DMS79 (cell line): Measurements from ENCODE around the gene CAPZB.

ENCODE experiments used
- DNase-seq: peaks from one replicate; lab custom pipeline; 2025; lab: John Stamatoyannopoulos, UW

Gene CAPZB

GRCh38 chr1:19328486-19328885 is 156.9 kb downstream of the CAPZB start:
- DNase-seq: no peak

- no peak for DNase-seq
Measured at GRCh38 chr1:19327736-19328135, 157.6 kb downstream of the CAPZB start.

- DNase-seq: no peak
Measured at GRCh38 chr1:19327301-19327700, 158.0 kb downstream of the CAPZB start.

GRCh38 chr1:19326748-19327065 is 158.6 kb downstream of the CAPZB start:
- DNase-seq: no peak

- no peak for DNase-seq
Measured at GRCh38 chr1:19325958-19326747, 159.2 kb downstream of the CAPZB start.

- no peak for DNase-seq
Measured at GRCh38 chr1:19325368-19325957, 159.9 kb downstream of the CAPZB start.

- no peak for DNase-seq
Measured at GRCh38 chr1:19324665-19324990, 160.7 kb downstream of the CAPZB start.

GRCh38 chr1:19323987-19324664 is 161.2 kb downstream of the CAPZB start:
- no peak for DNase-seq

- DNase-seq: no peak
Measured at GRCh38 chr1:19322481-19322880, 162.9 kb downstream of the CAPZB start.

- no peak for DNase-seq
Measured at GRCh38 chr1:19321071-19321470, 164.3 kb downstream of the CAPZB start.

GRCh38 chr1:19319196-19319595 is 166.1 kb downstream of the CAPZB start:
- DNase-seq: no peak

- DNase-seq: no peak
Measured at GRCh38 chr1:19317126-19317910, 168.0 kb downstream of the CAPZB start.

GRCh38 chr1:19315378-19316198 is 169.8 kb downstream of the CAPZB start:
- no peak for DNase-seq

- no peak for DNase-seq
Measured at GRCh38 chr1:19313961-19314882, 171.1 kb downstream of the CAPZB start.

- DNase-seq: no peak
Measured at GRCh38 chr1:19313636-19313959, 171.7 kb downstream of the CAPZB start.

- DNase-seq: no peak
Measured at GRCh38 chr1:19312782-19313635, 172.3 kb downstream of the CAPZB start.

- peak; percentile 75 for DNase-seq
Measured at GRCh38 chr1:19311931-19312781, 173.2 kb downstream of the CAPZB start, which contains the start of the genes AKR7A2 and SLC66A1. TSS of gene AKR7A2 (minus strand) at chr1:19312144. CDS start at chr1:19312124, 20 bp downstream. TSS of gene SLC66A1 (plus strand) at chr1:19312326. CDS start at chr1:19317678, 5,352 bp downstream.

GRCh38 chr1:19311503-19311930 is 173.8 kb downstream of the CAPZB start:
- no peak for DNase-seq
